Stimulated activated CD8-positive, alpha-beta memory T cell treated with anti-CD3 and anti-CD28 coated beads, Interleukin-7, amount 100 ng/mL, for 24 hours (primary cell): Measurements from ENCODE around the gene TMIGD1.

Source experiments
- DNase-seq: peaks from one replicate; pipeline ENCODE4 v3.0.0-alpha.2; 2020; ENCODE audit warnings: low read depth

Gene TMIGD1

DNA sequence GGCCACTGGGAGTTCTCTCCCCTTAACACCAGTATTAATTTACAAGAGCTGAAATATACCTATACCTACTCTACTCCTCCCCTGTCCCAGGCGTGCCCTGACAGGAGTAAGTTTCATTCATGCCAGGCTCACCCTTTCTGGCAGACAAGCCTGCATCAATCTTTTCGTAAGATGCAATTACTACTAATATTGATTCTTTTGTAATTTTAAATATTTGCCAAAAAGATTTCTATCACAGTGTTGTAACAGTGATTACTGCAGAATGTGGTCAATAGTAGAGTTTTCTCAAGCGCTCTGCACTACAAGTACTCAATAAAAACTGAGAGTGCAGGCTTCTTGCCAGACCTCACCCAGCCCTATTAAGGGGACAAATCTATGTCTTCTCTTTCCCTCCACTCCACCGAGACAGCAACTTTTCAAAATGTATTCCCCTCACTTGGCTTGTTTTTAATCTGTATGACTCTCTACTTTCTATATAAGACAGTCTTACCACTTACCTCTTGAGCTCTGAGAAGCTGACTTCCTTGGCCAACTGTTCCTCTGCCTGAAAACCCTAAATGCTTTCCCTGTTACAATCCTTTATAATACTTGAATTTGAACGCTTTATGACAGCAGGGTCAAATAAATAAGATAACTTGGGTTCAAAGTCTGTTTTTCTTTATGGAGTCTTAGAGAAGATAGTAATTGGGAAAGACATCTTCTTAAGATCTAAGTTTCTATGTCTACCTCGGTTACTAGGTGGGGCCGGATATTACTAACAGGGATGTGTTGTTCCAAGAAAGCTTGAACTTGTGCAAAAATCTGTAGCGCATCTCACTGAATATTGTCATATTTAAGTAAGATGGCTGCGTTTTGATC, at the start of gene TMIGD1:
TMIGD1 (minus strand) TSS at position 555 of the 858 bp plus-strand sequence. CDS start 1,924 bp downstream, outside the sequence.
- no peak for DNase-seq

- no peak for DNase-seq
Measured at GRCh38 chr17:30382345-30382744, 48.5 kb upstream of the TMIGD1 start.

DNA sequence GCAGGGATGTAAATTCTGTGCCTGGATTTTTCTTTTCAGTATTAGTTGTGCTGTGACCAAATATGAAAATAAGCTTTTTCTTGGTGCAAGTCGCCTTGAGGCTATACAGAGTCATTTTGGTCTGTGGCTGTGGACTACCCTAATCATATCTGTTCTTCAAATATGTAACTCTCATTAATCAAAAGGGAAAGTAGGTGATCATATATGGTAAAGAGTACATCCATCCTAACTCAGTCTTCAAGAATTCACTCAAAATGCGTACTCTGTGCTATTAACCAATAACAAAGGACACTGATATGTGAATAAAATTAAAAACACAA, 47.4 kb upstream of the TMIGD1 start:
- no peak for DNase-seq

- DNase-seq = no peak
Measured at GRCh38 chr17:30380643-30381339, 46.9 kb upstream of the TMIGD1 start.

DNA sequence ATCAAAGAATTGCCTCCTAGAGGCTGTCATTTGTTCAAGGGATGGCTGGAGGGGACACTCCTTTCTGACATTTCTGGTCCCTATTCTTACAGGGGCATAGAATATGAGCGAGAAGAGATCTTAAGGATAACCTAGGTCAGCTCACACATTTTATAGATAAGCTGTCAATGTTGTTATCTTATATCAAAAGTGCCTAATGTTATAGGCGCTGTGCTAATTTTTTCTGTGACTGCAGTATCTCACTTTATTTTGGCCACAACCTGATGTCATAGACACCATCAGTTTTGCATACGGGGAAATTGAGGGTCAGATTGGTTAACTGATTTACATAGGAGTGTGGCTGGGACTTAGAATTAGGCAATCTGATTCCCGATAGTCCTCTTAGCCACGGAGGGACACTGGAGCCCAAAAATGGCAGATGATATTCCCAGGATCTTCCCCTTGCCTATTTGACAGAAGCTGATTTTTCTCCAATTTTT, 46.1 kb upstream of the TMIGD1 start:
- no peak for DNase-seq

DNA sequence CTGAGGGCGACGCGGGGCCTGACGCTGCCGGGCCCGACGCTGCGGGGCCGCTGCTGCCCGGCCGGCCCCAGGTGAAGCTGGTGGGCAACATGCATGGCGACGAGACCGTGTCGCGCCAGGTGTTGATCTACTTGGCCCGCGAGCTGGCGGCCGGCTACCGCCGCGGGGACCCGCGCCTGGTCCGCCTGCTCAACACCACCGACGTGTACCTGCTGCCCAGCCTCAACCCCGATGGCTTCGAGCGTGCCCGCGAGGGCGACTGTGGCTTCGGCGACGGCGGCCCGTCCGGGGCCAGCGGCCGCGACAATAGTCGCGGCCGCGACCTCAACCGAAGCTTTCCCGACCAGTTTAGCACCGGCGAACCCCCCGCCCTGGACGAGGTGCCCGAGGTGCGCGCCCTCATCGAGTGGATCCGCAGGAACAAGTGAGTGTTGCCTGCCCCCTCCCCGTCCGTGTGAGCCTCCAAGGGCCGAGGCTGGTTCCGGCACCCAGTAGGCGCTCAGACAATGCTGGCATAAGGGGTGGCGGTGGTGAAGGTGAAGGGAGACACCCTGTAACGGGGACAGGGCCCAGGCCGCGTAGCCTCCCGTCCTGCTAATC, 45.5 kb upstream of the TMIGD1 start:
- DNase-seq = no peak

DNA sequence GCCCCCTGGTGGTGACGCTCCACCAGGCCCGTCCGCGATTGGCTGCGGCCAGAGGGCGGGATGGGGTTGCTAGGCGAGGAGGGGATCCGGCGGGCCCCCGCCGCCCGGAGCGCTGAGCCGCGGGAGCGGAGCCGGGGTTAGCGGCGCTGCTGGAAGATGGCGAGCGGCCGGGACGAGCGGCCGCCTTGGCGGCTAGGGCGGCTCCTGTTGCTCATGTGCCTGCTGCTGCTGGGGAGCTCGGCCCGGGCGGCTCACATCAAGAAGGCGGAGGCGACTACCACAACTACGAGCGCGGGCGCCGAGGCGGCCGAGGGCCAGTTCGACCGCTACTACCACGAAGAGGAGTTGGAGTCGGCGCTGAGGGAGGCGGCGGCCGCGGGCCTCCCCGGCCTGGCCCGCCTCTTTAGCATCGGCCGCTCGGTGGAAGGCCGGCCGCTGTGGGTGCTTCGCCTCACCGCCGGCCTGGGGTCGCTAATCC, 45.0 kb upstream of the TMIGD1 start, which contains the start of gene CPD:
CPD (plus strand) TSS at position 103 of the 478 bp plus-strand sequence; CDS start at position 157, 54 bp downstream.
- DNase-seq = peak; percentile 95

DNA sequence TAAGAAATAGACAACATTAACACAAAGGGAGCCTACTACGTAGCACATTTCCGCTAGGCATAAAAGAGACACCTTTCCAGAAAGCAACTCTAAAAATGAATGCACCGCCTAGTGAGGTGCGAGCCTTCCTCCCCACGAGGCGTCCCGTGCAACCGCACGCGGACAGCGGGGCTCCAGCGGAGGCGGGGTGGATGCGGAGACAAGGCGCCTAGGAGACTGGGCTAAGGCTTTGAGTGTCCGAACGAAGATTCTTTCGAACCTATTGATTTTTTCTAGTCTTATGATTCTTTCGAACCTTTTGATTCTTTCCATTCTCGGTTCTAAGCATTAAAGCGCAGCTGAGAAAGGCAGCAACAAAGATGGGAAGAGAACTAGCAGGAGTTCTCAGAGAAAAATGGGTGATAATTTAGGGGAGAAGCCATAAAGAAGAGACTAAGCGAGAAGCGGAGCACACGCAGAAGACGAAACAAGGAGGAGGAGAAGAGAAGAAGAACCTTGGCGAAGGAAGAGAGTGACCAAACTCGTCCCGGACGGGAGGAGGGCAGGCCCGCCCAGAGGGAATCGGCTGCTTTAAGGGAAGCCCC, 44.5 kb upstream of the TMIGD1 start:
- DNase-seq = no peak

GRCh38 chr17:30377574-30378240, 43.9 kb upstream of the TMIGD1 start:
- no peak for DNase-seq

GRCh38 chr17:30376621-30377452, 43.0 kb upstream of the TMIGD1 start:
- no peak for DNase-seq

- DNase-seq = no peak
Measured at GRCh38 chr17:30375661-30376060, 41.8 kb upstream of the TMIGD1 start.

DNA sequence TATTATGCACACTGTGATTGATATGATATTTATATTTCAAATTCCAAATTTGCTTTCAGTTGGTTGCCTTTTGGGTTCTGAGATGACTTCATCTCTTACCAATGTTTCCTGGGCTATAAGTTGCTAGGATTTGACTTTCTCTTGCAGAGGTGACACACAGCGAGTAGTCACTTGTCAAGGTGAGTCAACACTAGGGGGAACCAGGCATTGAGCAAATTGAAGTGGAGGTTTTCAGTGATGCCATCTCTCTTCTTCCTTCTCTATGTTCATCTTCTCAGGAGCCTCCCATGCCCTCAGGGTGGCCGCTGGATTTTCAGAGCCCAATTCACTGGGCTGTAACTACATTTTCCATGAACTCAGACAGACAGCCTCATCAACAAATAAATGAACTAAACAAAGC, 38.9 kb upstream of the TMIGD1 start:
- no peak for DNase-seq

DNA sequence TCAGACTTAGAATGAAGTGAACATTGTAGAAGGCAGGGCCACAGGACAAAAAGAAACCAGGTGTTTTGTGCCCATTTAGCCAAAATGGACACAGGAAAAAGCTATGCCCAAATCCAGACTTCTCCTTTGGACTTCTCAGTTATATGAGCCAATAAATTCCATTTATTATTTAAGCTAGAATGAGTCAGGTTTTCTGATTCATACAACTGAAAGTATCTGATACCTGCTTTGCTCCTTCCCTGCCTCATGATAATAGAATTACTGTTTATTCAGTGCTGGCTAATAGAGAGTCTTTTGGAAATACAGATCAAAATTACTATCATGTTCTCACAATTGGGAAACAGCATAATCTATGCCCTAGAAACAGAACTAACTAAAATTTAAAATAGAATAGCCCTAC, 36.1 kb upstream of the TMIGD1 start:
- DNase-seq = no peak

DNA sequence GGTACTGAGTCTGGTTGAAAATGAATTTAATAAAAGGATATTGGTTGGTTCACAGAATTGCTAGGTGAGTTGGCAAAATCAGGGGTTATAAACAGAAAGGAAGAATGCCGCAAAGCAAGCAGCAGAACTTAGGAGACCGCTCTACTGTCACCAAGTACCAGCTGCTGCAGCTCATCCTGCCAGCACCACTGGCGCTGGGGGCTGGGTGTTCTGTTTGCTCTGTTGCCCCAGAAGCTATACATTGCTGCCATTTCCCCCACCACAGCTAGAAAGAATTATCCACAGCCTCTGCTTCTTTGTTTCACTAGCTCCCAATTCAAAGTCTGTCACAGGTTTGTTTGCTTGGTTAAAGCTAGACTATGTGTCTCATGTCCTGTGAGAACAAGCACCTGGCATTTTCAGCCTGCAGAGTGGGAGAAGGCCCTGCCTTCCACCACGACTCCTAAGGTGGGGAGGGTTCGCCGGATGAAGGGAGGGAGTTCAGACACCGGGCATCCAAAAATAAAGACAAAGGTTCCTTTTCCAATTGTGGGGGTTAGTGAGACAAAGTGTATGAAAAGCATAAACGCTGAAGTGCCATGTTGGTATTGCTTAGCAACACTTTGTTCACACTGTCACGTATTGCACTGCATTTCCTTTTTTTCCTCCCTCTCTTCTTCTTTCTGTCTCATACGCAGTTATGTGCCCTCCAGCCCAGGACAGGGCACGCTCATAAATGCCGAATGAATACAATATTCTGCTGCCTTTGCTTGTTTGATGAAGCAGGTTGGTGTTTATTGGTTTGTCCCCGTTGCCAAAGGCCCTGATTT, 35.3 kb upstream of the TMIGD1 start:
- DNase-seq = no peak

DNA sequence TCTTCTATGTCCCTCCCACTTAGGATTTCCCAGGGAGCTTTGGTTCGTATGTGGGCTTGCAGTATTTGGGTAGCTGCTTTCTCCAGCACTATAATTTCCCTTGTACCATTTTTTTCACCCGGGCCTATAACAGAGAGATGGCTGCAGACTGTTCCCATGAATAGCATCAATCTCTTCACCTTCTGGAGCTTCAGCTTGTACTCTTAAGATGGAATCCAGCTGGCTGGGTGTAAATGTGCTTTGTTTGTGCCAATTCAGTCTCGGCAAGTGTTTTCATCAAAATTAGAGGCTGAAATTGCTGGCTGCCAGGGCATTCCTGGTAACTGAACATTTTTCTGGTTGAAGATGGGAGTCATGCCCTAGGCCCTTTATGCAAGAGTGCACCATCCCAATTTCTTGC, 32.7 kb upstream of the TMIGD1 start:
- DNase-seq = no peak

GRCh38 chr17:30363715-30364202, 29.9 kb upstream of the TMIGD1 start:
- DNase-seq = peak; percentile 57

- DNase-seq = no peak
Measured at GRCh38 chr17:30361766-30362279, 28.0 kb upstream of the TMIGD1 start.

GRCh38 chr17:30360086-30360808, 26.4 kb upstream of the TMIGD1 start:
- no peak for DNase-seq
